OCI-LY7 (cell line): Measurements from ENCODE around the gene ENO1. TPM values are rescaled to one million over a fixed set of nuclear protein-coding genes. Genes with fewer than 3 reads are reported as not detected.

Experiments used
- BruUV-seq: library from RNA; stranded (reverse); fragments of 400-500 nt; replicated peaks from 2 replicates; lab custom pipeline; 2021; lab: Mats Ljungman, UMichigan
- CTCF ChIA-PET: fragments of 300-600 bp; sonication (Branson Sonifier 250); formaldehyde crosslinking; loops from one replicate; lab custom pipeline; 2022; ENCODE audit warnings: antibody characterized with exemption; ENCODE audit not compliant: unreplicated experiment; lab: Charles Lee
- POLR2A ChIA-PET: fragments of 300-600 bp; sonication (Branson Sonifier 250); formaldehyde crosslinking; loops from one replicate; lab custom pipeline; 2022; ENCODE audit warnings: antibody characterized with exemption; lab: Charles Lee
- DNase-seq: peaks from one replicate; pipeline ENCODE4 v3.0.0-alpha.2; 2015; ENCODE audit warnings: low spot score
- H2AFZ ChIP-seq: fragments of 200-600 bp; sonication (generic), shearing (Covaris generic); 2 replicates; pipeline ENCODE4 v1.6.1; 2014; ENCODE audit warnings: mild to moderate bottlenecking, antibody characterized with exemption, low read length, moderate library complexity
- H3K27ac ChIP-seq: fragments of 200-600 bp; sonication (generic); 2 replicates; pipeline ENCODE4 v1.5.1; 2014; ENCODE audit warnings: mixed run types, low read depth, mild to moderate bottlenecking, moderate library complexity, low read length, inconsistent platforms; ENCODE audit not compliant: poor library complexity, severe bottlenecking
- H3K36me3 ChIP-seq: fragments of 200-600 bp; sonication (generic); 2 replicates; pipeline ENCODE4 v1.6.1; 2014; ENCODE audit warnings: mild to moderate bottlenecking, antibody characterized with exemption, low read length, moderate library complexity, mixed read lengths; ENCODE audit not compliant: insufficient read depth
- H3K4me1 ChIP-seq: fragments of 200-600 bp; sonication (generic); 2 replicates; pipeline ENCODE4 v1.5.1; 2014; ENCODE audit warnings: mild to moderate bottlenecking, low read length; ENCODE audit not compliant: insufficient read depth, poor library complexity, severe bottlenecking
- H3K4me2 ChIP-seq: fragments of 200-600 bp; sonication (generic); 2 replicates; pipeline ENCODE4 v1.6.1; 2014; ENCODE audit warnings: mild to moderate bottlenecking, low read length
- H3K4me3 ChIP-seq: fragments of 200-600 bp; sonication (generic); 2 replicates; pipeline ENCODE4 v1.5.1; 2014; ENCODE audit warnings: mild to moderate bottlenecking, low read depth, low read length; ENCODE audit not compliant: poor library complexity, severe bottlenecking
- H3K79me2 ChIP-seq: fragments of 200-600 bp; sonication (generic); 2 replicates; pipeline ENCODE4 v1.6.1; 2016; ENCODE audit warnings: low read depth, mild to moderate bottlenecking, low read length, moderate library complexity, mixed read lengths; ENCODE audit not compliant: insufficient read depth
- H3K9me2 ChIP-seq: fragments of 200-600 bp; sonication (generic); 2 replicates; pipeline ENCODE4 v1.6.1; 2016; ENCODE audit warnings: mild to moderate bottlenecking, low read length, mixed read lengths; ENCODE audit not compliant: insufficient read depth
- H3K9me3 ChIP-seq: fragments of 200-600 bp; sonication (generic); 2 replicates; pipeline ENCODE4 v1.6.1; 2014; ENCODE audit warnings: mild to moderate bottlenecking, mixed run types, low read length, mixed read lengths
- H4K20me1 ChIP-seq: fragments of 200-600 bp; sonication (generic); 2 replicates; pipeline ENCODE4 v1.6.1; 2014; ENCODE audit warnings: mild to moderate bottlenecking, antibody characterized with exemption, low read length, moderate library complexity, mixed read lengths; ENCODE audit not compliant: insufficient read depth
- CTCF ChIP-seq: fragments of 200-600 bp; sonication (generic); conservative IDR thresholded peaks from 2 replicates; pipeline ENCODE4 v1.5.1; 2014; ENCODE audit warnings: mild to moderate bottlenecking, antibody characterized with exemption, low read length, moderate library complexity, mixed read lengths
- EZH2phosphoT487 ChIP-seq: fragments of 200-600 bp; sonication (generic); IDR thresholded peaks from 2 replicates; pipeline ENCODE4 v1.6.1; 2018; ENCODE audit warnings: low read depth, borderline replicate concordance, mild to moderate bottlenecking, mixed run types, antibody characterized with exemption, low read length, moderate library complexity, mixed read lengths
- intact Hi-C: fragments of 100-400 bp; cut with micrococcal nuclease; formaldehyde crosslinking; loops from one replicate; pipeline ENCODE4 v1.10.0; 2022; ENCODE audit not compliant: unreplicated experiment
- total RNA-seq, 2 experiments: library from RNA; depleted of rRNA in 1 of 2; stranded (reverse); fragments of >200 nt in 1 of 2; shearing (Covaris generic) in 1 of 2; gene quantifications; 2 replicates each; pipeline ENCODE4 v1.2.3, GENCODE V29; 2014 to 2022

ENO1 gene
- total RNA-seq, 2 experiments from 2014 or later: 1,017 to 1,337 TPM

- H3K4me3 ChIP-seq: peak overlapping the region; percentile 89
- intact Hi-C loops: loop anchor here (5.0 kb wide), 1 partner anchor 259 kb away; no protein-coding TSS in a partner anchor
- H3K9me3 ChIP-seq: no peaks in the 10 kb centered on the region
- H3K4me2 ChIP-seq: peak overlapping the region; percentile 75
- no peaks in the 10 kb centered on the region for H3K9me2 ChIP-seq
- H3K36me3 ChIP-seq: 0 out of 2 replicates have a peak, but pooled peaks cover 3% of the 10 kb centered on the region
- H3K79me2 ChIP-seq: peaks cover 40% of the 10 kb centered on the region
- DNase-seq: no peak
- peaks cover 42% of the 10 kb centered on the region for H3K4me1 ChIP-seq
- ChIA-PET CTCF (no interaction called here), POLR2A (no interaction called here)
- H4K20me1 ChIP-seq: peaks cover 13% of the 10 kb centered on the region; the same call in 1 of the 2 replicates
- peak overlapping the region; percentile 90 for H2AFZ ChIP-seq
- BruUV-seq: TSS peak; percentile 65
- TF ChIP-seq EZH2phosphoT487 (no peak), CTCF (no peak)
- peak overlapping the region; percentile 86 for H3K27ac ChIP-seq
These were observed 60.1 kb downstream of the ENO1 start for GRCh38 chr1:8818325-8818775.

- peak; percentile 96 for DNase-seq
- H3K4me2 ChIP-seq: peak within 1 kb of the TSS; percentile 97
- peaks cover 43% of the 10 kb centered on the region for H3K4me1 ChIP-seq
- H3K79me2 ChIP-seq: peaks cover 46% of the 10 kb centered on the region
- no peaks in the 10 kb centered on the region for H3K9me3 ChIP-seq
- H3K27ac ChIP-seq: peak within 1 kb of the TSS; percentile 86
- H2AFZ ChIP-seq: peak within 1 kb of the TSS; percentile 90
- H3K4me3 ChIP-seq: peak within 1 kb of the TSS; percentile 89
- TF ChIP-seq CTCF (0 out of 2 replicates have a peak, but pooled peaks have one; percentile 15), EZH2phosphoT487 (no peak)
- ChIA-PET CTCF (no interaction called here), POLR2A (interaction anchor here (0.7 to 1.0 kb wide), 2 partner anchors 20 to 279 kb away, joined by 3 to 4 read pairs; no protein-coding TSS in a partner anchor)
- H3K9me2 ChIP-seq: no peaks in the 10 kb centered on the region
- intact Hi-C loops: loop anchor here (2.0 to 5.0 kb wide), 2 partner anchors 61 to 260 kb away; partner anchors contain the start of gene ENO1
- 0 out of 2 replicates have a peak, but pooled peaks cover 3% of the 10 kb centered on the region for H3K36me3 ChIP-seq
- H4K20me1 ChIP-seq: peaks cover 13% of the 10 kb centered on the region; the same call in 1 of the 2 replicates
- no TSS peak for BruUV-seq
These were observed 60.8 kb downstream of the ENO1 start, which contains the start of gene RERE for GRCh38 chr1:8817412-8818324. RERE (minus strand) TSS chr1:8817640.
